Anterior cingulate cortex (tissue), 58 donors: Measurements from ENCODE around the gene MPP7.
A peak's percentile ranks its signal among the peaks of the same experiment; 100 is the strongest.

Experiments
- DNase-seq, 58 donors: peaks; one replicate each; lab custom pipeline; 2025; lab: John Stamatoyannopoulos, UW

MPP7 gene

GRCh38 chr10:28311104-28311503 lies 8.2 kb upstream of the MPP7 start:
- no peak for DNase-seq

- no peak for DNase-seq
Measured at GRCh38 chr10:28307267-28307666, 4.4 kb upstream of the MPP7 start.

GRCh38 chr10:28305553-28305952 lies 2.7 kb upstream of the MPP7 start:
- DNase-seq: no peak

- no peak for DNase-seq
Measured at GRCh38 chr10:28304032-28304571, 1.2 kb upstream of the MPP7 start.

GRCh38 chr10:28302012-28302637 lies 739 bp downstream of the MPP7 start:
- peak in 5 of 58 donors; percentile 18 to 46 (median 35) for DNase-seq

- DNase-seq: no peak
Measured at GRCh38 chr10:28300027-28300426, 2.8 kb downstream of the MPP7 start.

GRCh38 chr10:28298951-28299350 lies 3.9 kb downstream of the MPP7 start:
- no peak for DNase-seq

GRCh38 chr10:28296023-28296422 lies 6.8 kb downstream of the MPP7 start:
- no peak for DNase-seq

- no peak for DNase-seq
Measured at GRCh38 chr10:28295336-28295735, 7.5 kb downstream of the MPP7 start.

GRCh38 chr10:28294809-28295208 lies 8.1 kb downstream of the MPP7 start:
- no peak for DNase-seq

- no peak for DNase-seq
Measured at GRCh38 chr10:28294169-28294532, 8.7 kb downstream of the MPP7 start.

- no peak for DNase-seq
Measured at GRCh38 chr10:28293236-28294168, 9.4 kb downstream of the MPP7 start.

GRCh38 chr10:28291881-28292297 lies 11.0 kb downstream of the MPP7 start:
- no peak for DNase-seq

GRCh38 chr10:28285816-28286215 lies 17.0 kb downstream of the MPP7 start:
- no peak for DNase-seq

- no peak for DNase-seq
Measured at GRCh38 chr10:28284126-28284525, 18.7 kb downstream of the MPP7 start.

GRCh38 chr10:28283251-28283650 lies 19.6 kb downstream of the MPP7 start:
- DNase-seq: no peak

- DNase-seq: no peak
Measured at GRCh38 chr10:28282336-28282735, 20.5 kb downstream of the MPP7 start.

- no peak for DNase-seq
Measured at GRCh38 chr10:28281726-28282315, 21.0 kb downstream of the MPP7 start.

GRCh38 chr10:28280652-28281051 lies 22.2 kb downstream of the MPP7 start:
- no peak for DNase-seq

- no peak for DNase-seq
Measured at GRCh38 chr10:28279878-28280277, 23.0 kb downstream of the MPP7 start.

GRCh38 chr10:28278842-28279241 lies 24.0 kb downstream of the MPP7 start:
- no peak for DNase-seq
